GM12891 (cell line): Measurements from ENCODE around the gene CPTP.

Experiments
- POLR2AphosphoS5 ChIP-seq: IDR thresholded peaks from 2 replicates; pipeline ENCODE4 v1.6.1; 2011; ENCODE audit warnings: low read depth, low read length, control low read depth
- TAF1 ChIP-seq: IDR thresholded peaks from 2 replicates; pipeline ENCODE4 v1.6.1; 2011; ENCODE audit warnings: low read depth, low read length, control low read depth

- no peak for TF ChIP-seq TAF1
- TF ChIP-seq POLR2AphosphoS5, result no peak
Observed at GRCh38 chr1:1348420-1349255, 24.0 kb downstream of the CPTP start.
